Activated CD4-positive, alpha-beta T cell treated with anti-CD3 and anti-CD28 coated beads for 24 hours (primary cell): Measurements from ENCODE around the gene RPUSD1.
"Not testable (repeated sequence)": the region's sequence is repeated elsewhere in the genome, so short reads cannot be mapped to it uniquely, and the experiment has no call there.

Experiments used
- DNase-seq, 2 donors: peaks; one replicate each; pipeline ENCODE4 v3.0.0-alpha.2; 2020; ENCODE audit warnings: low read depth in 2 of 2

RPUSD1 gene

GRCh38 chr16:747978-748746 lies 40.0 kb downstream of the RPUSD1 start:
- no peak for DNase-seq

DNA sequence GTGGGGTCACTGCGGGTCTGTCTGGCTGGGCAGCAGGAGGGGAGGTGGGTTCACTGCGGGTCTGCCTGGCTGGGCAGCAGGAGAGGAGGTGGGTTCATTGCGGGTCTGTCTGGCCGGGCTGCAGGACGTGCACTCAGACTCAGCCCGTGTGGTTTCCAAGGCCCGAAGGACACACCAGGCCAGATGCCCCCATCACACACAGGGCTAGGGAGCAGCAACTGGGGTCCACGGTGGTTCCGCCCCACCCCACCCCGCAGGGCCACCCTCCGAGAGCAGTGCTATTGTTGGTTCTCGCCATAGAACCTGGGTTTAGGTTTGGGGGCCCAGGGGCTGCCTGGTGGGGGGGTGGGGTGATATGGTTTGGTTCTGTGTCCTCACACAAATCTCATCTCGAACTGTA lies 41.5 kb downstream of the RPUSD1 start:
- DNase-seq = no peak

DNA sequence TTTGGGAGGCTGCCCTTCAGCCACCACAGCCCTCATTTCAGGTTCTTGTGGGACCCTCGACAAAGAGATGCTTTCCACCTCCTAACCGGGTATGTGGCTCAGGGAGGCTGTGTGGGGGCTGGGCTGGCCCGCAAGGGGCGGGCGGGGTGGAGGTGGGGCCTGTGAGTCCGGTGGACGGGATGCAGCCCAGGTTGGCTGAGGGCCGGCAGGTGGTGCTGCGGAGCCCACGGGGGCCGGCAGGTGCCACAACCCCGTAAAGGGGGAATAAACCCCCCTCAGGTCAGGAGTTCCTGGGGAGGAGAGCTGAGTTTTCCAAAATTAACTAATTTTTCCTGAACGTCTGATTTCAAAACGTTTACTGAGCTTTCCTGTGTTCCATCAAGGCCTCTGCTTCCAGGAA lies 42.4 kb downstream of the RPUSD1 start:
- no peak for DNase-seq

- no peak for DNase-seq
These were observed 44.2 kb downstream of the RPUSD1 start for GRCh38 chr16:743794-744500.

DNA sequence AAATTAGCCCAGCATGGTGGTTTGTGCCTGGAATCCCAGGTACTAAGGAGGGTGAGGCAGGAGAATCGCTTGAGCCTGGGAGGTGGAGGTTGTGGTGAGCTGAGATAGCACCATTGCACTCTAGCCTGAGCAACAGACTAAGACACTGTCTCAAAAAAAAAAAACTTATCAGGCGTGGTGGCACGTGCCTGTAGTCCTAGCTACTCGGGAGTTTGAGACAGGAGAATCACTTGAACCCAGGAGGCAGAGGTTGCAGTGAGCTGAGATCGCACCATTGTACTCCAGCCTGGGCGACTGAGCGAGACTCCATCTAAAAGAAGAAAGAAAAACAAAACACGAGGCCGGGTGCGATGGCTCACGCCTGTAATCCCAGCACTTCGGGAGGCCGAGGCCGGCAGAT lies 45.3 kb downstream of the RPUSD1 start:
- DNase-seq = not testable (repeated sequence)

DNA sequence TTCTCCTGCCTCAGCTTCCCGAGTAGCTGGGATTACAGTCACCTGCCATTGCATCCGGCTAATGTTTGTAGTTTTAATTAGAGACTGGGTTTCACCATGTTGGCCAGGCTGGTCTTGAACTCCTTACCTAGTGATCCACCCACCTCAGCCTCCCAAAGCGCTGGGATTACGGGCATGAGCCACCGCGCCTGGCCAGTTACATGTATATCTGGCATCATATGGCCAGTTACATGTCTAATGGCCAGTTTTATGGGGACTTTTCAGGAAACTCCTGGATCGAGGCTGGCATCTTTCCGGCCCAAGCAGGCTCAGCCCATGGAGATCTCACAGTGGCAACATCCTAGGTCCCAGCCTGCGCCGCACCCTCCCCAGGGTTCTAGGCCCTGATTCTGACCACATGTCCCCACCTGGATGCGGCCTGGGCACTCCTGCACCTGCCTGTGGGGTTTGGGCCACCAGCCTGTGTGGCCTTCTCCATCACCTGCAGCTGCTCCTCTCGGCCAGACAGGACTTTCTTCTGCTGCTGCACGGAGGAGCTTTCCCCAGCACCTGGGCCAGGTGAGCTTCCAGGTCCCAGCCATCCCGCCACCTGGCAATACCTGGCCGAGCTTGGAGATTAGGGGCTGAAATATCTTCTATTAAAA lies 46.1 kb downstream of the RPUSD1 start:
- no peak for DNase-seq

DNA sequence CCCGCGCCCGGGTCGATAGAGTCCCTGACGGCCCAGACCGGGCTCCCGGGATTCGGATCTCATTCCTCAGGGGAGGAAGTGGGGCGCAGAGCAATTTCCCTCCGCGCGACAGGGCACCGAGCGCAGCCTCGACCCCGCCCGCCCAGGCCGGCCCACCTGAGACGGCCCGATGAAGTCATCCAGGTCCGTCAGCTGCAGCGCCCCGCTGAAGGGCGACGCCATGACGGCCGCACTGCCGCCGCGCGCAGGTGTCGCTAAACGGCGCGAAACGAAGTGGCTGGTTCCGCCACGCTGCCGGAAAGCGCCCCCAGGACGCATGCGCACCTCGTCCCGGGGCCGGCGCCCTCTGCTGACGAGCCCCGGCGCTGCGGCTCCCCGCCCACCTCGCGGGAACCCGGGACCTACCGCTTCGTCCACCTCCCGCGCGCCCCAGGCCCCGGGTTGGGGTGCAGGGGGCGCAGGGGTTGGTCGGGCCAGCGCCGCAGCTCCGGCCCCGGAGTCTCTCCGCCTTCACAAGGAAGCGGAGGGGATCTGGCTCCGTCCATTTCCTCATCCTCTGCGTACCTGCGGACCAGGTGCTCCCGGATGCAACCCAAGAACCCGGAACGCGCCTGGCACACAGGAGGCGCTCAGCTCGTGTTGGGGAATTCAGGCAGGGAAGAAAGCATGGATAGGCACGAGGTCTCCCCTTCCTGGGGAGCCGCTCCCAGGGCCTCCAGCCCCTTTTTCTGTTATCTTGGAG lies 47.2 kb downstream of the RPUSD1 start, which contains the start of gene CIAO3:
Gene CIAO3, minus strand, starts transcription at position 234 of the 742 bp plus-strand sequence. Its CDS starts 12 bp downstream, at position 222.
- peak; percentile 88 for DNase-seq

- DNase-seq = no peak
These were observed 47.8 kb downstream of the RPUSD1 start for GRCh38 chr16:740459-740763.

DNA sequence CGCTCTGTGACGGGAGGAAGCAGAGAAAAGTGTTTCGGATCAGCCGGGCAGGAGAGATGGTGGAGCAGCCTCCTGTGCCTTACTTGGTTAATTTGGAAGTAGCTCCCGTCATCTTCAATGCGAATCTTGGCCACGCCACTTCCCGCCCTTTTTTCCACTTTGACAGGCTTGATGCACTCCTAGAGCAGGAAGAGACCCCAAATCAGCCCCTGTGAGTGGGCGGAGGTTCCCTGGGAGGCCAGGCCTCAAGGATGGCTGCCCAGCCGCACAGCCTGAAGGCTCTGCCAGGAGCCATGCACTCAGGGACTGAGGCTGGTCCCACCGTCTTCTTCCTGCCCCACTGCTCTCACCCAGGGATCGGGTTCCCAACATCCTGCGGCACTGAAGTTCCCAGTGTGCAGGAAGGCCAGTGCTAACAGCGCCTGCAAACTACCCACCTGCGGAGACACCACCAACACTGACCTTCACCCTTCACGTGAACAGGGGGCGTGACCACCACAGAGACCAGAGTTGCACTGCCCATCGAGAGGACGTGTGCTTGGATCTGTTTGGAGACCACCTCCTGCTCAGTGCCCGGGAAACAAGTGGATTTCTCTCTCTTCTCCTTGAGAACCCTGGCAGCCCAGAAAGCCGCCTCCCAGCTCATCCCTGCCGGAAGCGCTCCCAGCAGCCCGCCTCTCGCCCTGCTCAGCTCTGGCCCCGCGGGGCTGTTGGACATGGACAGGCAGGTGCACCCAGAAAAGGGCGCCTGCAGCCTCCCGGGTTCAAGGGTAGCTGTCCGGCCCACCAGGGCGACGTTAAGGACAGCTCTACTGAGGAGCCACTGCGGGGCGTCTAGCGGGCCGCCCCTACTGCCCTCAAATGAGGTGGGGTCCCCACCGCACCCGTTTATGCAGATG lies 48.4 kb downstream of the RPUSD1 start:
- DNase-seq = no peak

GRCh38 chr16:736936-737481 lies 51.2 kb downstream of the RPUSD1 start:
- no peak for DNase-seq

DNA sequence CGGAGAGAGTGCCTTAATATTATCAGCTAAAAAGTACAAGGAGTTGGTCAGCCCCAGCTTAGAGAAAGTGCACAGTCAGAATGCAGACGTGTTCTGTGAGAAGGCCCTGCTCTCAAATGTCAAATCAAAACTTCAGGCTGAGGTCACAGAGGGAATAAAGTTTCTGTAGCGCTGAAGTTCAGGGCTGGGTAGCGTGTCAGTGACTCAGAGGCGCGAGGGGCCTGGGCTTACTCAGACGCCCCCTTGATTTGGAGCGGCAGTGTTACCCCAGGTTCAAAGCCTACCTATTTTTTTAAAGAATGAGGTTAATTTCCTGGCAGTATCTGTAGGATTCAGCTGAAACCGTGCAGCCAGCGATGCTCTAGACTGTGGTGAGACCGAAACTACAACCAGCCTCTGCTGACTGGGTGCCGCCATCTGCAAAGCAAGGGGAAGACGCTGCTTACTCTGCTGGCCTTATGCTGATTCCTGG lies 52.2 kb downstream of the RPUSD1 start:
- DNase-seq = peak in 1 of 2 donors; percentile 45

GRCh38 chr16:734981-735881 lies 53.0 kb downstream of the RPUSD1 start:
- DNase-seq = no peak
